NCI-H748 (cell line): Measurements from ENCODE around the gene GNAS-AS1.
A peak's percentile ranks its signal among the peaks of the same experiment; 100 is the strongest.
"Not testable (repeated sequence)": the region's sequence is repeated elsewhere in the genome, so short reads cannot be mapped to it uniquely, and the experiment has no call there.

Experiments
- DNase-seq: peaks from one replicate; lab custom pipeline; 2025; ENCODE audit not compliant: unreplicated experiment; lab: John Stamatoyannopoulos, UW

Gene GNAS-AS1

DNA sequence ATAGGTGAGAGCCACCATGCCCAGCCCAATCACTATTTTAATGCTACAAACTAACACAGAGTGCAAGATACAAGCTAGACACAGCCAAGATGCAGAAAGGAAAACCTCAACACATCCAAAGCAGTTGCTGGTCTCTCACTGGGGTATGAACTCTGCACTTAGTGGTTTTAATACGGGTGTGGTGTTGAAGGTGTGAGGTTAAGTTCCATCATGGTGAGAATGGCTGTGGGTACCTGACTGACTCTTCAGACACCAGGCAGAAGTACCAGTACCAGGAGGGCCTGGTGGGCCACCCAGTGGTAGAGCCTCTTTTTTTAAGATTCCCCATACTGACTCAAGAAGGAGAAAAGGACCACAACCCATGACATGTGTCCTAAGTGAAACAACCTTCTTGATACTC is 13.0 kb downstream of the GNAS-AS1 start:
- DNase-seq = no peak

DNA sequence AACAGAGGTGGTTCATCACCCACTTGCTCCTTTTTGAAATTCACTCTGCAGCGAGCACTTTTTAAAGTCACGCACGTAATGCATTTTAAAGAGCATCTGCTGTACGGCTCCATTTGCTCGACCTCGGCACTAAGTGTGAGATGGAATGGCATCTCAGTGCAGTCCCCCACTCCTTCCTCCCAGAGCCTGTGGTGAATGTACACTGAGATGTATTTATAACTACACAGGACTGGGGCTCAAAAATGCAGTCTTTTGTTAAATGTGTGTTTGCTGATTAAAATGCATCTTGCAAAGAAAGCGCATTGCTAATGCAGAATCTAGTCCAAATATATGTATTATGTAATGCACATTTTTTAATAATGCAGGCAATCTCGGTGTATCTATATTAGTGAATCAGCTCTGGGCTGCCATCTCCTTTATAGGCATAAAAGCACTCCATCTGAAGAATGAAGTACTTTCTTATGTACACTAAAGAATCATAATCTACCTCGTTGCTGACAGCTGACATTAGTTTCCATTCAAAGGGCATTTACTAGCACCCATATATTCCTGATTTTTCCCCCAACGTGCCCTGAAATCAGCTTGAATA is 14.0 kb downstream of the GNAS-AS1 start:
- no peak for DNase-seq

DNA sequence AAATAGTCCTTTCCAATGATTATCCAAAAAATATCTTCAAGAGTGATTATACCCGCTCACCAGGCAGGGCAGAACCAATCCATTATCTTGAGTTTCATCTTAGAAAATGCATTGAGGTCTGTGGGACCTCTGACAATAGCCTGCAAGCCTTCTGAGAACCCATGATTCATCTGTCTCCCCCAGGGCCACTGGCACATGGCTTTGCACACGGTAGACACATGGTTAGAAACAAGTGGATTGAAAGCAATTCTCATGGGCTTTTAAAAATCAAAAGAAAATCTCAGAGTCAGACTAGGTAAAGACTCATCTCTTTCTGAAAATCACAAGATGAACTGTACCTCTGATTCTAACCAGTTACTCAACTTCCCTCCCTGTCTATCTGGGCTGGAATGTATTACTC is 15.5 kb downstream of the GNAS-AS1 start:
- no peak for DNase-seq

DNA sequence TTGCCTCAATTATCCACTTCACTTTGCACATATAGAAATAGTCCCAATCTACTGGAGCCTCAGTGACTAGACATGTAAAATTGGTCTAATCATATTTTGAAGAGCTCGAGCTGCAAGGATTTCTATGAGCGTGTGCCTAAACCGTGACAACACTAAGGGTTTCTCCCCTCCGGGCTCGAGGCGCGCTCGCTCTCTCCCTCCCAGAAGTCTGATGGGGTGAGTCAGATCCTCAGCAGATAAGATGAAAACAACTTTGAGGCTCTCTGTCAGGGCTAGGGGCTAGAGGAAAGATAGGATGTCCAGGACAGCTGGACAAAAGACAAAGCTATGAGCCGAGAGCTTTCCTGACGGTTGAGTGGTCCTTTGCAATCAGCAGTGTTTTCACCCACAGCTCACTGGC is 16.8 kb downstream of the GNAS-AS1 start:
- peak; percentile 86 for DNase-seq

DNA sequence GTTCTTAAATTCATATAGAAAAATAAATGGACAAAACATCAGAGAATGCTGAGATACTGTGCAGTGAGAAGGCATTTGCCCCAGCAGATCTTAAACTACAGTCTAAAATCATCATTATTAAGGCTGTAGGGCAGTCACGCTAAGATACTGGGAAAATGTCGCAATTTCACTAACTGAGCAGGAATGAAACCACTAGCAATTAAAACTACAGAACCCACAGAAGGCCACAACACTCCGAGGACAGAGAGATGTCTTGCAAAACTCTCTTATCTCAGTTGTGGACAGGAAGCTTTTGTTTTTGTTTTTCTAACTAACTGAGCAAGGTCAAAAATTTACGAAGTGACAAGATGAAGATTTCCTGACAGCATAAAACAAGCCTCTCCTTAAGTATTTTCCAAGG is 18.2 kb downstream of the GNAS-AS1 start:
- no peak for DNase-seq

DNA sequence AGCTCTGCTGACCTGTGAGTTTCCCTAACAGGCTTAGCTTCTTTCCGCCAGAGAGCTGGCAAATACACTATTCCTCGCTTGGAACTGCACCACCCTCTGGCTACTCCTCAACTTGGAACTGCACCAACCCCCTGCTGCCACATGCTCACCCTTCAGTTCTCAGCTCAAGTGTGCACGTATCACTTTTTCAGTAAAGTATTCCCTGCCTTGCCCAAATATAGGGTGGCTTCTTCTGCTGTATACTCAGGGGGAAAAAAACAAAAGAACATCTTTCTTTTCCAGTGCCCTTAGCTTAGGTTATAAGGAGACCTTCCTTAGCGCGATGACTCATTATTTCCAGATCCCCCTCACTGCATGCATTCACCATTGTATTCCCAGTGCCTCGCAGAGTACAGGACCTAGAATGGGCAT is 21.2 kb downstream of the GNAS-AS1 start:
- no peak for DNase-seq

DNA sequence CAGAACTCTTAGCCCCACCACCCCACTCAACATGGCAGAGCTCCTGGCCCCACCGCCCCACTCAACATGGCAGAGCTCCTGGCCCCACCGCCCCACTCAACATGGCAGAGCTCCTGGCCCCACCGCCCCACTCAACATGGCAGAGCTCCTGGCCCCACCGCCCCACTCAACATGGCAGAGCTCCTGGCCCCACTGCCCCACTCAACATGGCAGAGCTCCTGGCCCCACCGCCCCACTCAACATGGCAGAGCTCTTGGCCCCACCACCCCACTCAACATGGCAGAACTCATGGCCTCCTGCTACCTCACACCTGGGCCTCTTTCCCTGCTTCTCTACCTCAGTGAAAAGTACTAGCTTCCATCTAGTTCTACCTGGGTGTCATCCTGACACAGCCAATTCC is 21.9 kb downstream of the GNAS-AS1 start:
- not testable (repeated sequence) for DNase-seq

DNA sequence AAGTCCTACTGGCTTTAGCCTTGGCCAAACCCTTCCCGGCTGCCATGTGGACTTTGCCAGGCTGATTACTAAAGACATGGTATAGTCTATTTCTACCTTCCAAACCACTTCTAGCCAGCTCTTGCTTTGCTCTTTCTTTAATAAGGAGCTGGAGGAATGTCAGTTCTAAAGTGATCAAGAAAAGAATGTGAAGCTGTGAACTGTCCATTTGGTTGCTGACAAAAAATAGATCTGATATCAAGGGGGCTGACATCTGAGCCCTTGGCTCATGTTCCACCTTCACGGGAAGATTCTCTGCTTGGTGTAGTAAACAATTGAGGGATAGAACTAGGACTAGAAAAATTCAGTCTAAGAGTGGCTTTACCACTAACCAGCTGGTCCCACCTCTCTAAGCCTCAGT is 22.6 kb downstream of the GNAS-AS1 start:
- DNase-seq = no peak

DNA sequence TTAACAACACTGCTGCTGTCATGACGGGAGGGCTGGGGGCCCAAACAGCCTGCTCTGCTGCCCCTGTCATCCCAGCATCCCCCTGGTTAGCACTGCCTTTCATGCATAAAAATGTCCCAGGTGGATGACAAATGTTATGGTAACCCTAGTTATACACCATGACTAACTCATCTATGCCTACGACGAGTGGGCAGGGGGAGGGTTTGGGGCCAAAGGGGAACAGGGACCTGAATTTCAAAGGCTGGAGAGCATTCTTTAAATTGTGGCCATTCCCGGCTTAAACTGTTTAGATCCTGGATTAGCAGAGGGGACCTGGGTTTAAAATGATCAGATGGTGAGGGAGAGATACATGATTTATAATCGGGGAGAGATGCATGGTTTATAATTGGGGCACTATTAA is 24.4 kb downstream of the GNAS-AS1 start:
- no peak for DNase-seq

DNA sequence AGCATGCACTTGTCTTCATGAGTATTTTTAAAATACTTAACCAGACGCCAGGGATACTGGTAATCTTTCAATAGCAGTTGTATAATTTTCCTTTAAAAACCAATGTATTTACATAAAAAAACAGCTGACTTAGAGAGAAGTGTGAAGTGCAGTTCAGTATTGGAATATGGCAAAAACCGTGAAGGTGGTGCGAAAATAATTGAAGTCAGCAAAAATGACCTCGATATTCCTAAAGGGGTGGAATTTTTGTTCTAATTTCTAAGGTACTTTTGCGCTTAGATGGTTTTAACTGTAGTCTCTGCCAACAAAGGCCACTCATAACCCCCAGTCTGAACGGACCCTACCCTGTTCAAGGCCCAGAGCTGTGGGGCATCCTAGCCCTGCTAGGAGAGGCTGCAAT is 25.3 kb downstream of the GNAS-AS1 start:
- DNase-seq = no peak

DNA sequence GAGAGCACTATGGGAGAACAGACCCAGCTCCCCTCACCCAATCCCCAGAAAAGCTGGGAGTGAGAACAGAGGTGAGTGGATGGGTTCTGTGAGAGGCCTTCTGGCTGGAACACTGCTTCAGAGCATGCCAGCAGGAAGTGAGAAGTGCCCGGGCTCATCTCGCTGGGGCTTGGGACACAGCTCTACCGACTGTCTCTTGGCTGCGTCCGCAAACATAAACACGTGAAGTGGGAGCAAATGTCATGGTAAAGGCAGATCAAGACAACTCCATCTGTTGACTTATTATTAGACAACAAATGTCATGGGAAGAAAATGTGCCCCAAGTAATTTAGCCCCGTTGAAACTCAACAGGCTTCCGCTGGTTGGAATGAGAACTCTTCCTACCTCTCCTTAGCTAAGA is 25.9 kb downstream of the GNAS-AS1 start:
- DNase-seq = no peak

DNA sequence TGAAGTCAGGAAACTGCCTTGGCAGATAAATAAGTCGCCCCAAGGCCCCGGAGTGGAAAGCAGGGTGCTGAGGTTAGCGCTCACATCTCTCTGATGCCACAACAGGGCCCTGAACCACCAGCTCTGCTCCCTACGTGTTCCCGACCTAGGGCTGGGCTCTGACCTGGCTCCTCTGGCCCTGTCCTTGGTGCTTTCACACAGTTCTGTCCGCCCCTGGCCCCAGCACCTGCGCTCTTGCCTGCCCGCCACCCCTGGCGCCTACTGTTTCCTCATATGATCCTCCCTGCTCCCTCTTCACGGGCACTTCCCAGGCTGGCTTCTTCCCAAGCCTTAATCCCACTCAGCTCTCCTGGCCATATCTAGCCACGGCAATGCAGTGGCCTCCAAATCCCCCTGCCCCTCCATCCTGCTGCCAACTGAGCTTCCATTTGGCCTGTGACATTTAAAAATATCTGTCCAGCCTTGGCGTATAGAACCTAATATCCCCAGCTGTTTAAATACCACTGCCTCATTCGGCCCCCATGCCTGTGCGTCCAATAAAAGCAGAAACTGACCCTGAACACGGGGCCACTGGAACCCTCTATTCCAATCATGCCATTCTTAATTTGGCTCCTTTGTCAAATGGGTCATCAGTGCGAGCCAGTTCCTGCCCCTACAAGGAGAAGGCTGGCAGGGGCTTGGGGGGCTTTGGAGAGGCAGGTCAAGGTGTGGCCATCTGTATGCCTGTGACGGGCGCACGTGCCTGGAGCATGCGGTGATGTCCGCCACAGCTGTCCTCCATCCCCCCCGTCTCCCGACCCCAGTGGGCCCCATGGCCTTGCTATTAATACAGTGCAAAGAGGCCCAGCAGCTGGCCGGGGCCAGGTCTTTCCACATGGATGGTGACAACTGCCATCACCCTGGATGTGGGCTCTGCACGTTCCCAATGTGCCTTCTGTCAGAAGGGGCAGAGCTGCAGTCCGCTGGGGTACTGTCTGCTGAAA is 27.7 kb downstream of the GNAS-AS1 start:
- no peak for DNase-seq

DNA sequence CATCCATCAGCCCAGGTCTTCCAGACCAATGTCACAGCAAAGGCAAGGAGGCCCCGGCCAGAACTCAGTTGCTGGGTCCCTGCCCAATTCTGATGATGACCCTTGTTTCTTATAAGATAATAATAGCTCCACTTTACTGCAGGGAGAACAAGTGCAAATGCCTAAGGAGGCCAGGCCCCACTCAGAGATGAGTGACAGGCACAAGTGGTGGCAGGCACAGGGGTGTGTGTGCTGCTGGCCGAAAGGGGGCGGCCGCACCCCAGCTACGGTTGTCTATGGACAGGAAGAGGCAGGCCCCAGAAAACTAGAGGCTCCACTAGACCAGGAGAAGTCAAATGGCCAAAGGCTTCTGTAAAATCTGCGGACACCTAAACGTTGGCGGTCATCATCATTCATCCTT is 28.6 kb downstream of the GNAS-AS1 start:
- no peak for DNase-seq

DNA sequence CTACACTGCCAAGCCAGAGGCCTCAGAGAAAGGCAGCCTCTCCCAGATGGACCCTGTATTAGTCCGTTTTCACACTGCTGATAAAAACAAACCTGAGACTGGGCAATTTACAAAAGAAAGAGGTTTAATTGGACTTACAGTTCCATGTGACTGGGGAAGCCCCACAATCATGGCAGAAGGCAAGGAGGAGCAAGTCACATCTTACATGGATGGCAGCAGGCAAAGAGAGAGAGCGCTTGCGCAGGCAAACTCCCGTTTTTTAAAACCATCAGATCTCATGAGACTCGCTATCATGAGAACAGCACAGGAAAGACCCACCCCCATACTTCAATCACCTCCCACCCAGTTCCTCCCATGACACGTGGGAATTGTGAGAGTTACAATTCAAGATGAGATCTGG is 30.2 kb downstream of the GNAS-AS1 start:
- not testable (repeated sequence) for DNase-seq

DNA sequence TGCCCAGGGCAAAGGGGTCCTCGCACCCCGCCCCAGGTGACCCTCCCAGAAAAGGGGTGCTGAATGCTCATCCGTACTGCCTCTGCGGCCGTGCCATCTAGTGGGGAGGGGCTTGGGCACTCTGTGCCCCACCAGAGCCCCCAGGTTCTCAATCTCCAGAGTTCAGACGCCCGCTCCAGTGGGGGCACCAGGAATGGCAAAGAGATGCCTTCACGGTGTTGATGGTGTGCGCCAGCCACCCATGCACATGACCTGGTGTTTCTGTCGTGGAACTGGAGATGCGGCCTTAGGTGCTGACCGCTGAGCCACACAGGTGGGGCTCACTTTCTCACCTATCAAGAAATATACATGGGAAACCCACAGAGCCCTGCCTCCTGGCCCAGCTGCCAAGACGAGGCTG is 30.8 kb downstream of the GNAS-AS1 start:
- DNase-seq = no peak

DNA sequence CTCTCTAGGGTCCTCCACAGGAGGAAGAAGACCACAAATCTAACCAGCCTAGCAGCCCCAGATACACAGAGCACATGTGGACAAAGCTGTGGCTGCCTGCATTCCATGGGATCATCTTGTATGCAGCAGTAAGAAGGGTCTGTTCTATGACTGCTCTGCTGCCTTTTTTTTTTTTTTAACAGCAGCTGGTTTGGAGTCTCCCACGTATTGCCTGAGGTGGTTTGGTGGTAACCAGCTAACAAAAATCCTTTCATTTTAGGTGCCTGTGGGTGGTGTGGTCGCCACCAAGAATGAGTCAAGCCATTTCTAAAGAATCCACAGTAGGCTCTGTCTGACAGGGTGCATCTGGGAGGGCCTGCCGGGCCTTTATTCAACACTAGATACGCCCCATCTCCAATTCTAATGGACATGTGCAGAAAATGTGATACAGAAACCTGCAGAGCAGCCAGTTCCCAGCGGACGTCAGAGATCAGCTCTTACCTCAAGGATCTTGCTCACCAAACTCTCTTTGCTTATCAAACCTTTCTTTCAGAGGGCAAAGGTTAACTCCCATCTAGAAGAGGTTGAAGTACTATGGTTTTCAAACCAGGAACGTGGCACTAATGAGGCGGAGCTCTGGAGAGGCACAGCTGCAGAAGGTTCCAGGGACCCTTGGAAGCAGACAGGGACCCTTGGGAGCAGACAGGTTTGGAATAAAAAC is 32.0 kb downstream of the GNAS-AS1 start:
- no peak for DNase-seq

DNA sequence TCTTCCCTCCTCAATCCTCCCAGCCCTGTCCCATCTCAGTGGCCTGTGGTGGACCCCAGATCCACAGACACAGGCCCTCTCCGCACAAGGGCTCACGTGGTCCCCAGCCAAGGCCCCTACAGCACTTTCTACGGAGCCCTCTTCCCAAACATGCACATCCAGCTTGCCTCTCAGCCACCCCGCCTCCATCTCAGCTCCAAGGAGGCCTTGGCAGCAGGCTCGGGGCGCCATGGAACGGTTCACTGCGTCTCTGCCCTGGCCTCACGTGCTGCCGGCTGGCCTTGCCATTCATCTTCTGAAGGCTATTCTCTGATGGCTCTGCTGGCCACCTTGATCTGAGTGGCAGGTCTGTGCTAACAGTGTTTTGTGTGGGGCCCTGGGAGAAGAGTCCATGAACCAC is 33.0 kb downstream of the GNAS-AS1 start:
- no peak for DNase-seq

DNA sequence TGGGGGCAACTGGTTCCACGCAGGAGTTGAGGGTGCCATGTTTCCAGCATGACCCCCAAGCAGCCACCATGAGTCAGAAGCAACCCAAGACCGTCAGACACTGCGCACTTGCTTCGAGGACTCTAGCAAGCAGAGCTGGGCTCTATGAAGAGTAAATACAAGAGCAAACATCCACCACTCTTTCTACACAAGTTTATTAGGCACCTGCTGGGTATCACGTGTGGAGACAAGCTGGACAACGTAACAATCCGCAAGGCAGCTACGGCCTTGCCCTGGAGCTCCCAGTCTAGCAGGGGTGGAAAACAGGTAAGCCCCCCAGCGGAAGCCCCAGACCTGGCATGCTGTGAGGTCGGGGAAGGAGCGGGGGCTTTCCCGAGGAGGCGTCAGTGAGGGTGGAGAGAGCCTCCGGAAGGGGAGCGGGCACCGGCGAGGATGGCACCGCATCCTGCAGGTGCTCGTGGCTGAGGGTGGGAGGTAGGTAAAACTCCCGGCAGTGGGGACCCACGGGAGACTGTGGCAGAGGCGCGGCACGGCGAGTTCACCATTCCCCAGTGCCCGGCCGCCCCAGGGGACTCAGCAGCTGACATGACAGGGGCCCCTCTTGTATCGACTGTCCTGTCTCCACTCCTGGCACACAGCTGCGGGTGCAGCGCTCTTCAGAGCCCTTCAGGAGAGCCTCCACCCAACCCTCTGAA is 33.6 kb downstream of the GNAS-AS1 start:
- DNase-seq = peak; percentile 2

DNA sequence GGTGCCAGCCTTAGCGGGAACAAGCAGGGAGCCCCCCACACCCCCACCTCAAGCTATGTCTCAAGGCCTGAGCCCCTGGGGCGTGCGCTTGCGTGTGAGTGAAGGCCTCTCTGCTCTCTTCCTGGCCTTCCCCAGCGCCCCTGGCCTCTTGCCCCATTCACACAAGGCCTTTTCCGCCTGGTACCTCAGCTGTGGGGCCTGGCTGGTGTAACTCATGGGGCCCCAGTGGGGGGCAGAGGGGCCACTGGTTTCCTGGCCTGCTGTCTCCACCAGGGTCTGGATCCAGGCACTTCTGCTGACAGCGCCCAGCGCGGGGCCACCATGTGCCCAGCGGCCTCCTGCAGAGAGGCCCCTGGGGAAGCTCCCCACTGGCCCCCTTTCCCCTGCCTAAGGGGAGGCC is 34.7 kb downstream of the GNAS-AS1 start:
- no peak for DNase-seq

DNA sequence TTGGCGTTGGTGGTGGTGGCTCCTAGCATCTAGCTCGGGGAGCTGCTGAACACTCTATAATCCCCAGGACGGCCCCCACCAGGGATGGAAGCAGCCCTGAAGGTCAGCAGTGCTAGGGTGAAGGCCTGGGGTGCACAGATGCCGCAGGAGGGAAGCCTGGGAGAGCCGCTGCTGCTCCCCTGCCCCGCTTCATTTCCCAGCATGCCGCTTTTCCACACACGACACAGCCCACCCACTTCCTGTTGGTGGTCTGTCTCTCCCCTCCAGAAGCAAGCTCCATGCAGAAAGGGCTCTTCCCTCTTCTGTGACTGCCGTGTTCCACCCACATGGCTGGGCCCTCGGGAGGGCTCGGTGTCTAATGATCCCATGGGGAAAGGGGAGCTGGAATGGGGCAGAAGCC is 35.3 kb downstream of the GNAS-AS1 start:
- no peak for DNase-seq

DNA sequence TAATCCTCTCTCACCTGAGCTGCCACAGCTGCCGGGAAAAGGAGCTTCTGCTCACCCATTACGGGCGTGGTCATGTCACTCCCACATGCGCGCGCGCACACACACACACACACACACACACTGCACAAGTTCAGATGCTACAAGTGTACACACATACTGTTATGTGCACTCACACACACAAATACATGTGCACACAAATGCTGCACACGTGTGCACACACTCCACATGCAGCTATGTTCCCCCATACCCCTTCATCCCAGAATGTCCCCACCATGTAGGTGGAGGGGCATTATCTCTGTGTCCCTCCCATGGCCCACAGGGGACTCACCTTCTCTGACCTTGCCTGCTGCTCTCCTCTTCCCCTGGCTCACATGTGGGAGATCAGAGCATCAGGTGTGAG is 37.3 kb downstream of the GNAS-AS1 start:
- peak; percentile 13 for DNase-seq
